K562 (cell line): Measurements from ENCODE around the gene CRYAB. TPM values are rescaled to one million over a fixed set of nuclear protein-coding genes. Genes with fewer than 3 reads are reported as not detected.

Experiments used
- ATAC-seq: fragments of 200-7000 bp; cut with Tn5 transposase; 3 replicates; pipeline ENCODE4 v1.9.1; 2020; ENCODE audit warnings: moderate library complexity
- BruUV-seq: library from RNA; stranded (reverse); fragments of 400-500 nt; replicated peaks from 2 replicates; lab custom pipeline; 2021; lab: Mats Ljungman, UMichigan
- CTCF ChIA-PET: fragments of 300-600 bp; formaldehyde crosslinking; extraction: SDS; loops from one replicate; lab custom pipeline; 2021; ENCODE audit warnings: low intra/inter-chr PET ratio; lab: Yijun Ruan, JAX
- POLR2A ChIA-PET: fragments of 300-600, 350-650 bp; sonication (Branson Sonifier 250); formaldehyde crosslinking; extraction: SDS; loops from one replicate; lab custom pipeline; 2021; ENCODE audit warnings: antibody characterized with exemption, inconsistent platforms; lab: Yijun Ruan, JAX
- DNase-seq, 4 experiments: peaks; one replicate each; pipeline versions ENCODE4 v3.0.0 to v3.0.0-alpha.2; 2011 to 2018; ENCODE audit warnings: low spot score in 3 of 4, mixed read lengths in 3 of 4; ENCODE audit errors: extremely low read depth in 1 of 4
- FAIRE-seq: peaks from 2 replicates; lab custom pipeline; 2011; peaks lifted over from hg19 to GRCh38; lab: Jason Lieb, UNC
- H2AFZ ChIP-seq: 2 replicates; pipeline ENCODE4 v1.6.0; 2011; ENCODE audit warnings: low read depth, low read length, control low read depth, inconsistent platforms
- H3K27ac ChIP-seq: fragments of 200-600 bp; 3 replicates; pipeline ENCODE4 v1.8.0; 2011; ENCODE audit warnings: low read depth, mild to moderate bottlenecking, control low read depth, inconsistent platforms, low read length, moderate library complexity, mixed read lengths; ENCODE audit errors: extremely low read depth
- H3K27me3 ChIP-seq, 2 experiments: fragments of 300-600 bp in 1 of 2; 2 replicates in 1 of 2; 3 replicates in 1 of 2; pipeline versions ENCODE4 v1.6.0 to v1.8.0; 2011; ENCODE audit warnings: inconsistent platforms in 2 of 2, low read length in 2 of 2, mild to moderate bottlenecking in 1 of 2, mixed read lengths in 1 of 2, moderate library complexity in 1 of 2; ENCODE audit not compliant: control insufficient read depth in 2 of 2, insufficient read depth in 2 of 2
- H3K36me3 ChIP-seq: fragments of 300-600 bp; 3 replicates; pipeline ENCODE4 v1.8.0; 2011; ENCODE audit warnings: mild to moderate bottlenecking, low read length, inconsistent platforms; ENCODE audit not compliant: control insufficient read depth, insufficient read depth
- H3K4me1 ChIP-seq, 2 experiments: fragments of 200-600 bp in 1 of 2; replicated peaks in 1 of 2; 2 replicates in 1 of 2; 3 replicates in 1 of 2; pipeline versions ENCODE4 v1.5.1 to v1.8.0; 2011; ENCODE audit warnings: inconsistent platforms in 2 of 2, low read length in 2 of 2, mild to moderate bottlenecking in 1 of 2, mixed read lengths in 1 of 2, moderate library complexity in 1 of 2; ENCODE audit not compliant: control insufficient read depth in 2 of 2, insufficient read depth in 2 of 2
- H3K4me2 ChIP-seq: 2 replicates; pipeline ENCODE4 v1.6.1; 2011; ENCODE audit warnings: low read length, control low read depth, inconsistent platforms, mixed read lengths; ENCODE audit not compliant: insufficient read depth
- H3K4me3 ChIP-seq: fragments of 200-600 bp; sonication (generic), shearing (Covaris generic); 2 replicates; pipeline ENCODE4 v1.5.1; 2016; ENCODE audit warnings: control low read depth, inconsistent platforms
- H3K79me2 ChIP-seq: fragments of 200-600 bp; 3 replicates; pipeline ENCODE4 v1.8.0; 2011; ENCODE audit warnings: low read length, inconsistent platforms; ENCODE audit not compliant: control insufficient read depth, insufficient read depth
- H3K9ac ChIP-seq, 2 experiments: 2 replicates each; pipeline versions ENCODE4 v1.6.0 to v1.6.1; 2011; ENCODE audit warnings: low read depth in 2 of 2, low read length in 2 of 2, control low read depth in 1 of 2, inconsistent platforms in 1 of 2, mild to moderate bottlenecking in 1 of 2, mixed read lengths in 1 of 2; ENCODE audit not compliant: insufficient read depth in 1 of 2
- H3K9me1 ChIP-seq: one replicate; pipeline ENCODE4 v1.6.0; 2011; ENCODE audit warnings: inconsistent platforms, mild to moderate bottlenecking, low read length, moderate library complexity; ENCODE audit not compliant: control insufficient read depth, insufficient read depth
- H3K9me3 ChIP-seq: replicated peaks from 2 replicates; pipeline ENCODE4 v1.5.1; 2011; ENCODE audit warnings: low read depth, low read length, inconsistent platforms; ENCODE audit not compliant: control insufficient read depth, insufficient read depth
- H4K20me1 ChIP-seq: replicated peaks from 2 replicates; pipeline ENCODE4 v1.6.1; 2011; ENCODE audit warnings: low read length, inconsistent platforms, mixed read lengths; ENCODE audit not compliant: control insufficient read depth, insufficient read depth
- CBX2 ChIP-seq: fragments of 200-600 bp; sonication (generic); IDR thresholded peaks from one replicate; pipeline ENCODE4 v1.6.1; 2012; ENCODE audit warnings: mild to moderate bottlenecking, low read length, inconsistent platforms; ENCODE audit not compliant: insufficient read depth, poor library complexity, severe bottlenecking
- ZC3H11A ChIP-seq: IDR thresholded peaks from 2 replicates; pipeline ENCODE4 v1.6.1; 2012; ENCODE audit warnings: low read depth, low read length, improper control_type of control experiment
- WGBS: fragments of 100-300 bp; shearing (Covaris generic); methylation state at CpG from one replicate; pipeline ENCODE4 v1.1.6; 2016; ENCODE audit warnings: low coverage, mixed read lengths; ENCODE audit not compliant: insufficient coverage; ENCODE audit errors: missing lambda C conversion rate; 5-methylcytosine and 5-hydroxymethylcytosine counted together
- in situ Hi-C: fragments of 300-500 bp; cut with MboI; formaldehyde crosslinking; loops from 4 replicates; pipeline ENCODE4 v1.15.0; 2018; ENCODE audit warnings: inconsistent platforms, mixed read lengths
- intact Hi-C: fragments of 100-400 bp; cut with micrococcal nuclease; formaldehyde crosslinking; loops from 2 replicates; pipeline ENCODE4 v1.14.2; 2022
- polyA plus RNA-seq, 8 experiments: library from polyadenylated mRNA; depleted of rRNA in 4 of 8; stranded (reverse) in 5 of 8; unstranded in 3 of 8; fragments of >200 nt; fragmentation: Nextera tagmentation in 2 of 8; fragmentation: Illumina TruSeq in 1 of 8; extraction: Ambion mirVana in 2 of 8; extraction: Trizol in 1 of 8; gene quantifications; 2 replicates each; pipeline versions ENCODE4 v1.2.1 to v1.2.3, GENCODE V29; 2011 to 2014; ENCODE audit warnings: inconsistent platforms in 1 of 8, missing spikeins in 1 of 8
- total RNA-seq, 7 experiments: library from RNA; depleted of rRNA in 6 of 7; stranded (reverse); fragments of >200 nt in 6 of 7; fragmentation: Illumina TruSeq in 2 of 7; extraction: Trizol in 2 of 7; gene quantifications; 2 replicates each; pipeline versions ENCODE4 v1.2.1 to v1.2.3, GENCODE V29; 2011 to 2021; ENCODE audit warnings: low replicate concordance in 1 of 7
- TF ChIP-seq, protein P1 (sequence below): fragments of 250-450 bp; sonication (Bioruptor Pico); IDR thresholded peaks from 2 replicates; pipeline ENCODE4 v1.8.0; 2021; ENCODE audit warnings: moderate library complexity, mild to moderate bottlenecking, inconsistent platforms
- TF ChIP-seq, protein P2 (sequence below), 2 experiments: fragments of 450-650 bp; formaldehyde crosslinking in 1 of 2; IDR thresholded peaks; 2 replicates each; pipeline versions ENCODE4 v1.4.0 to v1.6.1; 2014 to 2020; ENCODE audit warnings: mild to moderate bottlenecking in 2 of 2, borderline replicate concordance in 1 of 2, low read depth in 1 of 2

CRYAB gene
- total and polyA plus RNA-seq, 9 of the 15 experiments (the other 6 are each of a cell fraction or from before 2014, with no cell fraction given), result 0.83 to 7.5 (median 3.6) TPM

DNA sequence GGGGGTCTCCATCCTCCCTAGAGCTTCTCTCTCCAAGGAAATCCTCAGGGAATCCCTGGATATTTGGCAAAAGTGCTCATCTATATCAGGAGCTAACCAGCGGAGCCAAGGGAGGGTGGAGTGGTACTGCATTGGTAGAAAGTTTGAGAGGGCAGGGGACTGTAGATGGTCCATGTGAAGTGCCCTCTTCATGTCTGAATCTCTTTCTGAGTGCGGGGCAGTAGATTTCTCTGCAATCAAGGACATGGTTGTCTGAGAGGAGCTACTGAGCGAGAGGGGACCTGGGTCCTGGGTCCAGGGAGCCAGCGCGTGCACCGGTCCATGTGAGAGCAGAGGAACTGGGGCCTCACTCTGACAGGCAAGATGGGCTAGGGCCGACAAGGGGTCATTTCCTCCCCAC lies 26.3 kb upstream of the CRYAB start:
- ChIA-PET POLR2A (interaction anchor here (0.6 to 4.2 kb wide), 6 partner anchors 11 to 239 kb away, joined by 3 to 20 read pairs (median 4); no protein-coding TSS in a partner anchor), CTCF (no interaction called here)
- Histone ChIP-seq H2AFZ (peak overlapping the region; percentile 99), H3K9me1 (no peaks in the 10 kb centered on the region), H3K27ac (peak overlapping the region; percentile 9; the same call in 1 of the 3 replicates), H3K4me3 (peak overlapping the region; percentile 62), H3K9ac (peak overlapping the region; percentile 70 to 94), H3K36me3 (no peaks in the 10 kb centered on the region), H3K4me2 (peak overlapping the region; percentile 96), H4K20me1 (no peaks in the 10 kb centered on the region), H3K27me3 (no peaks in the 10 kb centered on the region), H3K79me2 (peaks cover 8% of the 10 kb centered on the region; the same call in 2 of the 3 replicates), H3K4me1 (peaks cover 22 to 31% of the 10 kb centered on the region in 2 experiments), H3K9me3 (no peaks in the 10 kb centered on the region)
- no TSS peak for BruUV-seq
- intact Hi-C loops, result no loop called here
- 70% methylated on average over 7 of the region's 7 CpGs for WGBS
- in situ Hi-C loops, result no loop called here
- no peak for TF ChIP-seq ZC3H11A
- TF ChIP-seq, protein P1, sequence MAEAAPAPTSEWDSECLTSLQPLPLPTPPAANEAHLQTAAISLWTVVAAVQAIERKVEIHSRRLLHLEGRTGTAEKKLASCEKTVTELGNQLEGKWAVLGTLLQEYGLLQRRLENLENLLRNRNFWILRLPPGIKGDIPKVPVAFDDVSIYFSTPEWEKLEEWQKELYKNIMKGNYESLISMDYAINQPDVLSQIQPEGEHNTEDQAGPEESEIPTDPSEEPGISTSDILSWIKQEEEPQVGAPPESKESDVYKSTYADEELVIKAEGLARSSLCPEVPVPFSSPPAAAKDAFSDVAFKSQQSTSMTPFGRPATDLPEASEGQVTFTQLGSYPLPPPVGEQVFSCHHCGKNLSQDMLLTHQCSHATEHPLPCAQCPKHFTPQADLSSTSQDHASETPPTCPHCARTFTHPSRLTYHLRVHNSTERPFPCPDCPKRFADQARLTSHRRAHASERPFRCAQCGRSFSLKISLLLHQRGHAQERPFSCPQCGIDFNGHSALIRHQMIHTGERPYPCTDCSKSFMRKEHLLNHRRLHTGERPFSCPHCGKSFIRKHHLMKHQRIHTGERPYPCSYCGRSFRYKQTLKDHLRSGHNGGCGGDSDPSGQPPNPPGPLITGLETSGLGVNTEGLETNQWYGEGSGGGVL, result no peak
- DNase-seq (no peak), FAIRE-seq (no peak), ATAC-seq (peak; percentile 15)

DNA sequence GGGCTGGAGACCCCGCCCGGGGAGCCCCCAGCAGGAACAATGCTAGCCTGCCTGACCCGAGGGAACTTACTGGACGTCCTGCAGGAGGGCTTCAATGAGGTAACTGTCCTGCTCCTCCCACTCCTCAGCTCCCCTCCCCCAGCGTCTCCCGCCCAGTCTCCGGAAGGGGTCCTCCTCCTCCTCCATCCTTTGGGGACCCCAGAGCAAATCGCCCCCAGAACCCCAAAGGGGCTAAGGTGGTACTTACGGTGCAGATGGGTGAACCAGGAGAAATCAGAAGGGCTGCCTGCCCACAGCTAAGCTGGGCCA lies 25.8 kb upstream of the CRYAB start:
- no TSS peak for BruUV-seq
- CTCF ChIA-PET, result no interaction called here
- H3K79me2 ChIP-seq, result peaks cover 8% of the 10 kb centered on the region; the same call in 2 of the 3 replicates
- FAIRE-seq (no peak), ATAC-seq (peak; percentile 66), DNase-seq (peak in 2 of 4 experiments; percentile 48 to 53)
- H3K27ac ChIP-seq, result peak overlapping the region; percentile 55; the same call in 2 of the 3 replicates
- peak overlapping the region; percentile 62 for H3K4me3 ChIP-seq
- H3K9me1 ChIP-seq, result no peaks in the 10 kb centered on the region
- H3K9ac ChIP-seq, result peak overlapping the region; percentile 70 to 94
- peak overlapping the region; percentile 96 for H3K4me2 ChIP-seq
- peak overlapping the region; percentile 99 for H2AFZ ChIP-seq
- in situ Hi-C loops, result no loop called here
- no peaks in the 10 kb centered on the region for H3K36me3 ChIP-seq
- peaks cover 22 to 31% of the 10 kb centered on the region in 2 experiments for H3K4me1 ChIP-seq
- no peaks in the 10 kb centered on the region for H4K20me1 ChIP-seq
- H3K27me3 ChIP-seq, result no peaks in the 10 kb centered on the region
- 3% methylated on average over 5 of the region's 9 CpGs for WGBS
- H3K9me3 ChIP-seq, result no peaks in the 10 kb centered on the region
- intact Hi-C loops, result no loop called here
- POLR2A ChIA-PET, result interaction anchor here (0.7 to 4.2 kb wide), 5 partner anchors 11 to 1986 kb away, joined by 3 to 20 read pairs (median 4); no protein-coding TSS in a partner anchor
- TF ChIP-seq, protein P2, sequence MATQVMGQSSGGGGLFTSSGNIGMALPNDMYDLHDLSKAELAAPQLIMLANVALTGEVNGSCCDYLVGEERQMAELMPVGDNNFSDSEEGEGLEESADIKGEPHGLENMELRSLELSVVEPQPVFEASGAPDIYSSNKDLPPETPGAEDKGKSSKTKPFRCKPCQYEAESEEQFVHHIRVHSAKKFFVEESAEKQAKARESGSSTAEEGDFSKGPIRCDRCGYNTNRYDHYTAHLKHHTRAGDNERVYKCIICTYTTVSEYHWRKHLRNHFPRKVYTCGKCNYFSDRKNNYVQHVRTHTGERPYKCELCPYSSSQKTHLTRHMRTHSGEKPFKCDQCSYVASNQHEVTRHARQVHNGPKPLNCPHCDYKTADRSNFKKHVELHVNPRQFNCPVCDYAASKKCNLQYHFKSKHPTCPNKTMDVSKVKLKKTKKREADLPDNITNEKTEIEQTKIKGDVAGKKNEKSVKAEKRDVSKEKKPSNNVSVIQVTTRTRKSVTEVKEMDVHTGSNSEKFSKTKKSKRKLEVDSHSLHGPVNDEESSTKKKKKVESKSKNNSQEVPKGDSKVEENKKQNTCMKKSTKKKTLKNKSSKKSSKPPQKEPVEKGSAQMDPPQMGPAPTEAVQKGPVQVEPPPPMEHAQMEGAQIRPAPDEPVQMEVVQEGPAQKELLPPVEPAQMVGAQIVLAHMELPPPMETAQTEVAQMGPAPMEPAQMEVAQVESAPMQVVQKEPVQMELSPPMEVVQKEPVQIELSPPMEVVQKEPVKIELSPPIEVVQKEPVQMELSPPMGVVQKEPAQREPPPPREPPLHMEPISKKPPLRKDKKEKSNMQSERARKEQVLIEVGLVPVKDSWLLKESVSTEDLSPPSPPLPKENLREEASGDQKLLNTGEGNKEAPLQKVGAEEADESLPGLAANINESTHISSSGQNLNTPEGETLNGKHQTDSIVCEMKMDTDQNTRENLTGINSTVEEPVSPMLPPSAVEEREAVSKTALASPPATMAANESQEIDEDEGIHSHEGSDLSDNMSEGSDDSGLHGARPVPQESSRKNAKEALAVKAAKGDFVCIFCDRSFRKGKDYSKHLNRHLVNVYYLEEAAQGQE (IDR thresholded peaks at IDR 0.05; ENCODE audit: borderline replicate concordance), result no peak
- TF ChIP-seq, protein P2 (CRISPR knock-in tag; IDR thresholded peaks at IDR 0.05; ENCODE audit: low read depth), result no peak
- TF ChIP-seq CBX2, result no peak
